Panc1 (cell line): ENCODE measurements around the gene MFAP1. TPM values are rescaled to one million over a fixed set of nuclear protein-coding genes. Genes with fewer than 3 reads are reported as not detected.

Experiments used
- ATAC-seq: fragments of 200-7000 bp; cut with Tn5 transposase; 2 replicates; pipeline ENCODE4 v1.9.1; 2020; ENCODE audit warnings: mild to moderate bottlenecking, moderate library complexity
- BruUV-seq: library from RNA; stranded (reverse); fragments of 400-500 nt; replicated peaks from 2 replicates; lab custom pipeline; 2021; lab: Mats Ljungman, UMichigan
- CTCF ChIA-PET: fragments of 300-600 bp; sonication (Branson Sonifier 250); formaldehyde crosslinking; loops from one replicate; lab custom pipeline; 2022; ENCODE audit warnings: antibody characterized with exemption; lab: Charles Lee
- POLR2A ChIA-PET: fragments of 300-600 bp; sonication (Branson Sonifier 250); formaldehyde crosslinking; loops from one replicate; lab custom pipeline; 2022; ENCODE audit warnings: antibody characterized with exemption; lab: Charles Lee
- DNase-seq: peaks from one replicate; pipeline ENCODE4 v3.0.0-alpha.2; 2010; ENCODE audit warnings: low read depth, low spot score
- H3K27ac ChIP-seq: 2 replicates; pipeline ENCODE4 v1.5.1; 2011; ENCODE audit warnings: mild to moderate bottlenecking, low read length, inconsistent platforms
- H3K27me3 ChIP-seq: fragments of 200-500 bp; sonication (Bioruptor generic); 2 replicates; pipeline ENCODE4 v1.6.0; 2014; ENCODE audit warnings: low read length, inconsistent platforms; ENCODE audit not compliant: control insufficient read depth, insufficient read depth
- H3K36me3 ChIP-seq: fragments of 200-500 bp; sonication (Bioruptor generic); 2 replicates; pipeline ENCODE4 v1.5.1; 2014; ENCODE audit warnings: inconsistent platforms, mild to moderate bottlenecking, low read length, moderate library complexity; ENCODE audit not compliant: control insufficient read depth, insufficient read depth
- H3K4me1 ChIP-seq: 2 replicates; pipeline ENCODE4 v1.5.1; 2011; ENCODE audit warnings: inconsistent platforms, mild to moderate bottlenecking, low read length, moderate library complexity; ENCODE audit not compliant: control insufficient read depth, insufficient read depth
- H3K4me3 ChIP-seq, 2 experiments: 2 replicates each; pipeline ENCODE4 v1.5.1; 2011 to 2012; ENCODE audit warnings: low read depth in 2 of 2, low read length in 2 of 2, mild to moderate bottlenecking in 2 of 2, inconsistent platforms in 1 of 2, moderate library complexity in 1 of 2
- H3K9me3 ChIP-seq: fragments of 200-500 bp; sonication (Bioruptor generic); 2 replicates; pipeline ENCODE4 v1.5.1; 2014; ENCODE audit warnings: low read depth, mild to moderate bottlenecking, inconsistent platforms, low read length, moderate library complexity; ENCODE audit not compliant: control insufficient read depth, insufficient read depth
- CTCF ChIP-seq: fragments of 450-650 bp; IDR thresholded peaks from 2 replicates; pipeline ENCODE4 v1.5.1; 2017; ENCODE audit warnings: mild to moderate bottlenecking
- POLR2AphosphoS5 ChIP-seq: IDR thresholded peaks from 2 replicates; pipeline ENCODE4 v1.6.1; 2012; ENCODE audit warnings: mild to moderate bottlenecking, low read depth, low read length, moderate library complexity
- REST ChIP-seq, 2 experiments: IDR thresholded peaks; 2 replicates each; pipeline ENCODE4 v1.6.1; 2011 to 2012; ENCODE audit warnings: low read depth in 2 of 2, control low read depth in 1 of 2, low read length in 1 of 2, mild to moderate bottlenecking in 1 of 2, moderate library complexity in 1 of 2; ENCODE audit not compliant: insufficient read depth in 1 of 2
- SIN3A ChIP-seq: IDR thresholded peaks from 2 replicates; pipeline ENCODE4 v1.6.1; 2012; ENCODE audit warnings: low read depth, mild to moderate bottlenecking, low read length, moderate library complexity, borderline replicate concordance; ENCODE audit not compliant: insufficient read depth
- TCF7L2 ChIP-seq: IDR thresholded peaks from 2 replicates; pipeline ENCODE4 v1.6.1; 2011; ENCODE audit warnings: mild to moderate bottlenecking, low read depth, low read length, inconsistent platforms
- in situ Hi-C: cut with HindIII; loops from 2 replicates; pipeline ENCODE4 v1.10.0; 2016; ENCODE audit warnings: low sequenced_read_pairs, low pct_unique_long_range_greater_than_20kb
- intact Hi-C: fragments of 100-400 bp; cut with micrococcal nuclease; formaldehyde crosslinking; loops from one replicate; pipeline ENCODE4 v1.10.0; 2022; ENCODE audit not compliant: unreplicated experiment
- total RNA-seq: library from RNA; stranded (reverse); gene quantifications from one replicate; pipeline ENCODE4 v1.2.1, GENCODE V29; 2021; ENCODE audit not compliant: unreplicated experiment

MFAP1 gene
- total RNA-seq, 1 experiment from 2014 or later, result 29.7 TPM

- Histone ChIP-seq H3K27ac (no peak overlapping the region), H3K27me3 (no peaks in the 10 kb centered on the region), H3K9me3 (no peaks in the 10 kb centered on the region), H3K36me3 (peaks cover 6% of the 10 kb centered on the region; the same call in 1 of the 2 replicates), H3K4me3 (no peak overlapping the region), H3K4me1 (no peaks in the 10 kb centered on the region)
- ChIA-PET CTCF (no interaction called here), POLR2A (no interaction called here)
- BruUV-seq, result no TSS peak
- in situ Hi-C loops, result no loop called here
- intact Hi-C loops, result no loop called here
- ATAC-seq, result no peak
- DNase-seq, result no peak
- TF ChIP-seq CTCF, result no peak
- TF ChIP-seq REST (IDR thresholded peaks at IDR 0.05; ENCODE audit: insufficient read depth in 1 of 2, low read depth in 2 of 2, low read length in 1 of 2), result no peak
- TF ChIP-seq SIN3A, result no peak
- TF ChIP-seq POLR2AphosphoS5, result no peak
- no peak for TF ChIP-seq TCF7L2
These were observed 35.1 kb upstream of the MFAP1 start for GRCh38 chr15:43859546-43859945.

- ATAC-seq (no peak), DNase-seq (no peak)
- ChIA-PET POLR2A (no interaction called here), CTCF (no interaction called here)
- BruUV-seq, result no TSS peak
- intact Hi-C loops (no loop called here), in situ Hi-C loops (no loop called here)
- TF ChIP-seq REST (IDR thresholded peaks at IDR 0.05; ENCODE audit: insufficient read depth in 1 of 2, low read depth in 2 of 2, low read length in 1 of 2), result no peak
- no peak for TF ChIP-seq CTCF
- TF ChIP-seq SIN3A, result no peak
- no peak for TF ChIP-seq POLR2AphosphoS5
- no peak for TF ChIP-seq TCF7L2
- no peak overlapping the region for H3K4me3 ChIP-seq
- no peaks in the 10 kb centered on the region for H3K27me3 ChIP-seq
- no peak overlapping the region for H3K27ac ChIP-seq
- peaks cover 3% of the 10 kb centered on the region; the same call in 1 of the 2 replicates for H3K36me3 ChIP-seq
- no peaks in the 10 kb centered on the region for H3K4me1 ChIP-seq
- H3K9me3 ChIP-seq, result no peaks in the 10 kb centered on the region
These were observed 30.3 kb upstream of the MFAP1 start for GRCh38 chr15:43854801-43855200.
